RWPE1 (cell line): ENCODE results near the gene SP2.

Experiments used
- CTCF ChIA-PET: fragments of 350-600 bp; sonication (Branson Sonifier 250); formaldehyde crosslinking; extraction: SDS; loops from one replicate; lab custom pipeline; 2021; lab: Yijun Ruan, JAX
- POLR2A ChIA-PET: fragments of 400-600 bp; formaldehyde crosslinking; extraction: SDS; loops from one replicate; lab custom pipeline; 2020; ENCODE audit warnings: antibody characterized with exemption; ENCODE audit not compliant: low non-redundant PET; lab: Yijun Ruan, JAX
- DNase-seq: peaks from one replicate; pipeline ENCODE4 v3.0.0; 2012; ENCODE audit warnings: low spot score
- H3K27ac ChIP-seq: fragments of 450-650 bp; 2 replicates; pipeline ENCODE4 v1.5.1; 2017
- TF ChIP-seq, protein P1 (sequence below): fragments of 450-650 bp; conservative IDR thresholded peaks from 2 replicates; pipeline ENCODE4 v1.5.1; 2017; ENCODE audit warnings: low read depth, mild to moderate bottlenecking

The SP2 gene

DNA sequence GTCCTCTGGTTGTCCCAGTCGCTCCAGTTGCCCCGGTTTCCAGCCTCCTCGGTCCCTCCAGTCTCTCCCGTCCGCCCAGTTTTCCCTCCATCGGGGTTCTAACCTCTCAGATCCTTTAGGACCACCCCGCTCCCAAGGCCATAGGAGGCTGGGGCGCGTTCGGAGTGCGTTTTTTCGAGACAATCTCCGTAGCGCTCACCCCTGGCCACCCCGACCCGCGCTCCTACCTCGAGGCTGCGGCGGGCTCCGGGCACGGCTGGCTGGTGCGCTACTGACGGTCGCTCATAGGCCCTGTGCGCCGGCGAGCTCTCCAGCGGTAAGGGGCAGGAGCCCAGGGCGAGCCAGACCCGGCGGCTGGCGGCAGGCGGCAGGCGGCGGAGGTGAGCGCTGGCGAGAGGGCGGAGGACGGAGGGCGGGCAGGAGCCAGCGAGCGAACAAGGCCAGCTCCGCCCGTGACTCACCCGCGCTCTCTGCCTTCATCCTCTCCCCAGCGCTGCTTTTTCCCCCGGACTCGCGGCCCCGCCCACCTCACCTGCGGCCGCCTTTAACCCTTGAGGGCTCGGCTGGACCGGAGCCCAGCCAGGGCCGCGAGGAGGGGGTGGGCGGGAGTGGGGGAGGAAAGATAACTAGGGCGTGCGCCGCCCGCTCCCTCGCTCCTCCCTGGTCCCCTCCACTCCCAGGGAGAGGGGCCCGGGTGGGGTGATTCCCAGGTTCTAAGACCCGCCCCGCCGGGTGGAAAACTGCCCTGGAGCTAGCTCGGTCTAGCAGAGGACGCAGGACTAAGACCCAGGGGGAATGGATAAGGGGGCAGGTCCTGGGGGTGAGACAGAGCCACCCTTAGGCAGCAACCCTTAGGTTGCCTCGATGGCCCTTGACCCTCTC, 45.1 kb upstream of the SP2 start, which contains the start of gene SP6:
Gene SP6, minus strand, starts transcription at position 472 of the 882 bp plus-strand sequence. CDS start 2,734 bp downstream, outside the sequence.
- ChIA-PET CTCF (interaction anchor here (0.6 to 4.9 kb wide), 6 partner anchors 9 to 40 kb away, joined by 3 to 38 read pairs (median 4); partner anchors contain the start of gene SCRN2), POLR2A (interaction anchor here (0.6 kb wide), 1 partner anchor 197 kb away, joined by 3 read pairs; the partner anchor contains the start of gene NFE2L1)
- peak; percentile 89 for DNase-seq
- TF ChIP-seq, protein P1, sequence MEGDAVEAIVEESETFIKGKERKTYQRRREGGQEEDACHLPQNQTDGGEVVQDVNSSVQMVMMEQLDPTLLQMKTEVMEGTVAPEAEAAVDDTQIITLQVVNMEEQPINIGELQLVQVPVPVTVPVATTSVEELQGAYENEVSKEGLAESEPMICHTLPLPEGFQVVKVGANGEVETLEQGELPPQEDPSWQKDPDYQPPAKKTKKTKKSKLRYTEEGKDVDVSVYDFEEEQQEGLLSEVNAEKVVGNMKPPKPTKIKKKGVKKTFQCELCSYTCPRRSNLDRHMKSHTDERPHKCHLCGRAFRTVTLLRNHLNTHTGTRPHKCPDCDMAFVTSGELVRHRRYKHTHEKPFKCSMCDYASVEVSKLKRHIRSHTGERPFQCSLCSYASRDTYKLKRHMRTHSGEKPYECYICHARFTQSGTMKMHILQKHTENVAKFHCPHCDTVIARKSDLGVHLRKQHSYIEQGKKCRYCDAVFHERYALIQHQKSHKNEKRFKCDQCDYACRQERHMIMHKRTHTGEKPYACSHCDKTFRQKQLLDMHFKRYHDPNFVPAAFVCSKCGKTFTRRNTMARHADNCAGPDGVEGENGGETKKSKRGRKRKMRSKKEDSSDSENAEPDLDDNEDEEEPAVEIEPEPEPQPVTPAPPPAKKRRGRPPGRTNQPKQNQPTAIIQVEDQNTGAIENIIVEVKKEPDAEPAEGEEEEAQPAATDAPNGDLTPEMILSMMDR: peak; percentile 41
- peak within 1 kb of the TSS; percentile 66 for H3K27ac ChIP-seq

DNA sequence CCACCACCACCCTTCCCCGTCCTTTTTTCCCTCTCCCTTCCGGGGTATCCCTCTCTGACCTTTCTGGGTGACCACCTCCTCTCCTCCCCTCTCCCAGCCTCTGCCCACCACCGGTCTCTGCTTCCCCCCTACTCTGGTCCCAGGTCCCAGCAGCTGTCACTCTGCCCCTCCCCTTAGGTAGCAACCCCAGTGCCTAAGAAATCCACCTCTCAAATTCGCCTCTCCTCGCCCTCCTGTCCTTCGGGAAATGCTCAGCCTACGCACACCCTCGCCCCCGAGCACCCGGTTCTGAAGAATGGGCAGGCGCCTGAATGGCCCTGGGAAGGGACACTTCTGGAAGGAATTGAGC, 44.3 kb upstream of the SP2 start:
- H3K27ac ChIP-seq: no peak overlapping the region

DNA sequence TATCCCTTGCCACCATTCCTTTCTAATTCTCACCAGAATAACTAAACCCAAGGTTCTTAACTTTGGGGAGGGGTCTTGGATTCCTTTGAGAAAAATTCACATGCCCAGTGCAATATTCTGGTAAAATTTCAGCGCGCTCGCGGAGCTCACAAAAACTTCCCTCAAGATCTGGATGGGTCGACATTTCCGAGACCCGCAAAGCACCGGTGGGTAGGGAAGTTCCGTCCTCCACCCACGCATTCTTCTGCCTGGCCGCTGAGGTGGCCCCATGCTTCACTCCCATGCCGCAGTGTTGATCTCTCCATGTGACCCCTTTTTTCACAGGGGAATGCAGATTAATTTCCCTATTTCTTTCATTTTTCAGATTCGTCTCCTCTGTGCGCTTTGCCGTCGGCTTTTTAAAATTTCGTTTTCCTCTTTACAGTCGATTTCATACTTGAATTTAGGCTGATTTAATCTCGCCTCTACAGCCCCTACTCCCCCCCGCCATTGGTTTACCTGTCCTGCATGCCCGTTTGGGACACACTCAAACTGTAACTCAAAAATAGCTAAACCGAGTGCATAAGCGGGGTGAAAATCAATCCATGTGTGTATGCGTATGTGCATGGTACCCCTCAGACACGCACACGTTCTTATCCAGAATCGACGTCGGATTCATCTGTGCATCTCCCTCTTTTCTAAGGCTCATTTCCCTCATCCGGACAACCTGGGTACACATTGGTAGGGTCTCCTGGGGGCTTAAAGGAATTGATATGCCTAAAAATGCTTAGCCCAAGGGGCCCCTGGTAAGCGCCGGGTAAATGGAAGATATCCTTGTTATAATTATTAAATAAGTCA, 43.7 kb upstream of the SP2 start:
- ChIA-PET POLR2A (interaction anchor here (0.8 kb wide), 1 partner anchor 43 kb away, joined by 4 read pairs; the partner anchor contains the start of gene SP2), CTCF (interaction anchor here (0.6 to 4.9 kb wide), 4 partner anchors 11 to 118 kb away, joined by 3 to 38 read pairs (median 10); partner anchors contain the start of gene SCRN2)
- no peak overlapping the region for H3K27ac ChIP-seq
- TF ChIP-seq, protein P1: no peak
- DNase-seq: no peak

More for the DNA sequence above, 44.3 kb upstream of the SP2 start:
- no peak for DNase-seq
- ChIA-PET CTCF (interaction anchor here (0.6 to 4.9 kb wide), 3 partner anchors 10 to 118 kb away, joined by 3 to 38 read pairs (median 14); partner anchors contain the start of gene SCRN2), POLR2A (no interaction called here)
- TF ChIP-seq, protein P1: no peak

DNA sequence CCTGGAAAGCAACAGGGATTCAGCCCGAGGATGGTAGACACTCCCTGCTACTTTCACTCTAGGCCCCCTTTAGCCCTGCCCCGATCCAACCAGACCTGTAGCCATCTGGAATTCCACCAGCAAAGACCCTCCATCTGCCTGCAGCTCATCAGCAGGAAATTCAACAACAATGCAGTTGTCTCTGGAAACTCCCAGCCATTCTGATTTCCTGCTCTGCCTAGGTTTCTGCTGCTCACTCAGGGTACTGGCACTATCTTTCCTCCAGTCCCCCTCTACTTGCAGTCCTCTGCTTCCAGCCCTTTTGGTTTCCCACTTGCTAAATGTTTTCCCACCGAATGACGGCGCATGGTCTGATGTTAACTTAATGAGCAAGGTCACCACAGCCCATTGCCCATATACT, 42.4 kb upstream of the SP2 start:
- TF ChIP-seq, protein P1: no peak

GRCh38 chr17:47855737-47856136, 40.3 kb upstream of the SP2 start:
- ChIA-PET CTCF (interaction anchor here (1.1 kb wide), 1 partner anchor 12 kb away, joined by 5 read pairs; no protein-coding TSS in a partner anchor), POLR2A (no interaction called here)
- no peak for DNase-seq
- no peak overlapping the region for H3K27ac ChIP-seq
- TF ChIP-seq, protein P1: no peak

More for the DNA sequence above, 42.4 kb upstream of the SP2 start:
- no peak overlapping the region for H3K27ac ChIP-seq
- DNase-seq: no peak
- CTCF ChIA-PET: interaction anchor here (1.0 kb wide), 1 partner anchor 36 kb away, joined by 5 read pairs; no protein-coding TSS in a partner anchor
- POLR2A ChIA-PET: no interaction called here
